ENCODE results near the gene GDI2. TPM values are rescaled to one million over a fixed set of nuclear protein-coding genes. Genes with fewer than 3 reads are reported as not detected.

Gene GDI2
- total and polyA plus RNA-seq, 2 experiments from 2014 or later, result 182 to 218 TPM

GRCh38 chr10:5818048-5818331, 4.8 kb upstream of the GDI2 start:
- Histone ChIP-seq H3K4me3 (no peak overlapping the region), H3K4me1 (ENCODE audit: low read depth) (peaks cover 8% of the 10 kb centered on the region), H3K36me3 (no peaks in the 10 kb centered on the region), H3K9me3 (ENCODE audit: low read depth) (no peaks in the 10 kb centered on the region), H3K27ac (no peak overlapping the region), H3K27me3 (no peaks in the 10 kb centered on the region)
- DNase-seq (ENCODE audit: low read depth in 1 of 2, low spot score in 1 of 2), result no peak
- no peak for TF ChIP-seq CTCF (IDR thresholded peaks at IDR 0.05; ENCODE audit: low read depth, low read length)

GRCh38 chr10:5817322-5818047, 4.3 kb upstream of the GDI2 start:
- Histone ChIP-seq H3K27ac (no peak overlapping the region), H3K9me3 (ENCODE audit: low read depth) (no peaks in the 10 kb centered on the region), H3K4me3 (no peak overlapping the region), H3K36me3 (no peaks in the 10 kb centered on the region), H3K27me3 (no peaks in the 10 kb centered on the region), H3K4me1 (ENCODE audit: low read depth) (peaks cover 8% of the 10 kb centered on the region)
- no peak for DNase-seq (ENCODE audit: low read depth in 1 of 2, low spot score in 1 of 2)
- no peak for TF ChIP-seq CTCF (IDR thresholded peaks at IDR 0.05; ENCODE audit: low read depth, low read length)

GRCh38 chr10:5816170-5816569, 2.9 kb upstream of the GDI2 start:
- H3K9me3 ChIP-seq (ENCODE audit: low read depth), result no peaks in the 10 kb centered on the region
- no peak for TF ChIP-seq CTCF (IDR thresholded peaks at IDR 0.05; ENCODE audit: low read depth, low read length)
- peaks cover 14% of the 10 kb centered on the region for H3K4me1 ChIP-seq (ENCODE audit: low read depth)
- no peaks in the 10 kb centered on the region for H3K27me3 ChIP-seq
- no peak overlapping the region for H3K27ac ChIP-seq
- no peaks in the 10 kb centered on the region for H3K36me3 ChIP-seq
- H3K4me3 ChIP-seq, result no peak overlapping the region
- no peak for DNase-seq (ENCODE audit: low read depth in 1 of 2, low spot score in 1 of 2)

GRCh38 chr10:5814110-5815107, 1.2 kb upstream of the GDI2 start:
- peak in 1 of 2 donors; percentile 31 for DNase-seq (ENCODE audit: low read depth in 1 of 2, low spot score in 1 of 2)
- Histone ChIP-seq H3K4me1 (ENCODE audit: low read depth) (peaks cover 32% of the 10 kb centered on the region), H3K27me3 (no peaks in the 10 kb centered on the region), H3K4me3 (peak overlapping the region; percentile 90), H3K9me3 (ENCODE audit: low read depth) (no peaks in the 10 kb centered on the region), H3K36me3 (no peaks in the 10 kb centered on the region), H3K27ac (peak overlapping the region; percentile 96)
- no peak for TF ChIP-seq CTCF (IDR thresholded peaks at IDR 0.05; ENCODE audit: low read depth, low read length)

- TF ChIP-seq CTCF (IDR thresholded peaks at IDR 0.05; ENCODE audit: low read depth, low read length), result no peak
- peak overlapping the region; percentile 90 for H3K4me3 ChIP-seq
- DNase-seq (ENCODE audit: low read depth in 1 of 2, low spot score in 1 of 2), result no peak
- H3K27ac ChIP-seq, result peak overlapping the region; percentile 95
- H3K9me3 ChIP-seq (ENCODE audit: low read depth), result no peaks in the 10 kb centered on the region
- H3K4me1 ChIP-seq (ENCODE audit: low read depth), result peaks cover 34% of the 10 kb centered on the region
- no peaks in the 10 kb centered on the region for H3K27me3 ChIP-seq
- H3K36me3 ChIP-seq, result no peaks in the 10 kb centered on the region
Observed at GRCh38 chr10:5813091-5813340, 218 bp downstream of the GDI2 start.

Data from cardiac muscle cell (in vitro differentiated cells and primary cell).